H1 (cell line): ENCODE results near the gene TMEM151B. TPM values are rescaled to one million over a fixed set of nuclear protein-coding genes. Genes with fewer than 3 reads are reported as not detected.

Source experiments
- EGR1 ChIP-seq: IDR thresholded peaks from 2 replicates; pipeline ENCODE4 v1.6.1; 2011; ENCODE audit warnings: low read depth, low read length, borderline replicate concordance
- JUN ChIP-seq: IDR thresholded peaks from 2 replicates; pipeline ENCODE4 v1.6.1; 2011; ENCODE audit warnings: low read depth, mild to moderate bottlenecking, improper control_type of control experiment, low read length
- NANOG ChIP-seq: IDR thresholded peaks from 2 replicates; pipeline ENCODE4 v1.6.1; 2011; ENCODE audit warnings: low read length, low read depth, mild to moderate bottlenecking, inconsistent platforms; ENCODE audit not compliant: insufficient read depth, poor library complexity, severe bottlenecking
- POLR2A ChIP-seq, 2 experiments: IDR thresholded peaks; 1 replicate in 1 of 2; 2 replicates in 1 of 2; pipeline ENCODE4 v1.6.1; 2011; ENCODE audit warnings: low read depth in 2 of 2, low read length in 2 of 2, mild to moderate bottlenecking in 2 of 2; ENCODE audit errors: control extremely low read depth in 1 of 2
- SIRT6 ChIP-seq: IDR thresholded peaks from one replicate; pipeline ENCODE4 v1.7.1; 2012; ENCODE audit warnings: low read length, inconsistent platforms
- SP1 ChIP-seq: IDR thresholded peaks from 2 replicates; pipeline ENCODE4 v1.6.1; 2011; ENCODE audit warnings: low read depth, low read length
- SUZ12 ChIP-seq: fragments of 200-600 bp; sonication (generic); IDR thresholded peaks from 2 replicates; pipeline ENCODE4 v1.6.1; 2012; ENCODE audit warnings: mild to moderate bottlenecking, inconsistent platforms, low read length, moderate library complexity, mixed read lengths
- TCF12 ChIP-seq: IDR thresholded peaks from 2 replicates; pipeline ENCODE4 v1.6.1; 2011; ENCODE audit warnings: low read depth, mild to moderate bottlenecking, low read length
- polyA plus RNA-seq, 7 experiments: library from polyadenylated mRNA; depleted of rRNA in 3 of 7; stranded (reverse) in 5 of 7; unstranded in 2 of 7; fragments of >200 nt in 5 of 7; fragments of 200-250 nt in 2 of 7; gene quantifications; 1 replicate in 5 of 7; 2 replicates in 1 of 7; 4 replicates in 1 of 7; pipeline versions ENCODE4 v1.2.1 to v1.2.3, GENCODE V29; 2011 to 2013; ENCODE audit warnings: missing spikeins in 2 of 7, mixed read lengths in 2 of 7
- total RNA-seq: library from RNA; stranded (reverse); fragmentation: NEBNext Ultra II Directional; extraction: Animal tissue kit (Norgen Biotek cat#: 25700); gene quantifications from 2 replicates; pipeline ENCODE4 v1.2.1, GENCODE V29; 2021

TMEM151B gene
- total and polyA plus RNA-seq, 2 of the 8 experiments (the other 6 are each of a cell fraction or from before 2014, with no cell fraction given), result 8.0 to 15.5 TPM

GRCh38 chr6:44272529-44272928 lies 2.3 kb downstream of the TMEM151B start (continued):
- TF ChIP-seq TCF12, result no peak
- TF ChIP-seq SUZ12, result no peak
- no peak for TF ChIP-seq JUN
- TF ChIP-seq EGR1, result no peak
- TF ChIP-seq SP1, result no peak
- TF ChIP-seq POLR2A (IDR thresholded peaks at IDR 0.05; ENCODE audit: control extremely low read depth in 1 of 2, low read depth in 2 of 2, low read length in 2 of 2), result no peak
- no peak for TF ChIP-seq SIRT6
- no peak for TF ChIP-seq NANOG
